GM23338 (cell line): ENCODE data around the gene R3HDM2. TPM values are rescaled to one million over a fixed set of nuclear protein-coding genes. Genes with fewer than 3 reads are reported as not detected.
A peak's percentile ranks its signal among the peaks of the same experiment; 100 is the strongest.

Source experiments
- ATAC-seq: fragments of 200-7000 bp; cut with Tn5 transposase; 3 replicates; pipeline ENCODE4 v1.9.1; 2020
- DNase-seq: peaks from one replicate; pipeline ENCODE4 v3.0.0-alpha.2; 2015; ENCODE audit warnings: low spot score
- H2AFZ ChIP-seq: fragments of 200-600 bp; sonication (generic); 2 replicates; pipeline ENCODE4 v1.8.0; 2016; ENCODE audit warnings: antibody characterized with exemption, mild to moderate bottlenecking, moderate library complexity
- H3F3A ChIP-seq: fragments of 200-600 bp; sonication (generic); replicated peaks from 2 replicates; pipeline ENCODE4 v1.8.0; 2017; ENCODE audit warnings: antibody characterized with exemption, mixed run types, low read depth
- H3K27ac ChIP-seq: fragments of 200-600 bp; sonication (generic); 2 replicates; pipeline ENCODE4 v1.6.1; 2016; ENCODE audit warnings: low read depth
- H3K27me3 ChIP-seq: fragments of 200-600 bp; sonication (generic); 2 replicates; pipeline ENCODE4 v1.8.0; 2016; ENCODE audit warnings: mild to moderate bottlenecking, mixed run types, moderate library complexity; ENCODE audit not compliant: insufficient read depth
- H3K36me3 ChIP-seq: fragments of 200-600 bp; sonication (generic); 2 replicates; pipeline ENCODE4 v1.8.0; 2016; ENCODE audit warnings: mild to moderate bottlenecking; ENCODE audit not compliant: insufficient read depth
- H3K4me1 ChIP-seq: fragments of 200-600 bp; sonication (generic); 2 replicates; pipeline ENCODE4 v1.8.0; 2016; ENCODE audit warnings: mild to moderate bottlenecking, moderate library complexity; ENCODE audit not compliant: insufficient read depth
- H3K4me2 ChIP-seq: fragments of 200-600 bp; sonication (generic); 2 replicates; pipeline ENCODE4 v1.7.1; 2017; ENCODE audit warnings: mixed run types
- H3K4me3 ChIP-seq: fragments of 200-600 bp; sonication (generic); 2 replicates; pipeline ENCODE4 v1.6.1; 2016; ENCODE audit warnings: mixed run types
- H3K79me2 ChIP-seq: fragments of 200-600 bp; sonication (generic); replicated peaks from 2 replicates; pipeline ENCODE4 v1.8.0; 2017; ENCODE audit warnings: mild to moderate bottlenecking; ENCODE audit not compliant: insufficient read depth
- H3K9me2 ChIP-seq: fragments of 200-600 bp; sonication (generic); 2 replicates; pipeline ENCODE4 v1.8.0; 2017; ENCODE audit not compliant: insufficient read depth
- H4K20me1 ChIP-seq: fragments of 200-600 bp; sonication (generic); replicated peaks from 2 replicates; pipeline ENCODE4 v1.8.0; 2017; ENCODE audit warnings: mild to moderate bottlenecking; ENCODE audit not compliant: insufficient read depth
- H3K27ac Mint-ChIP-seq: 2 replicates; pipeline ENCODE4 v1.8.0; 2020; ENCODE audit warnings: inconsistent platforms, mild to moderate bottlenecking, moderate library complexity, mixed read lengths
- H3K27me3 Mint-ChIP-seq: 3 replicates; pipeline ENCODE4 v1.8.0; 2022; ENCODE audit warnings: low read depth, mild to moderate bottlenecking, moderate library complexity, mixed read lengths, inconsistent platforms; ENCODE audit not compliant: insufficient read depth, poor library complexity
- H3K36me3 Mint-ChIP-seq: 3 replicates; pipeline ENCODE4 v1.8.0; 2021; ENCODE audit warnings: low read depth, mild to moderate bottlenecking, inconsistent platforms, moderate library complexity, mixed read lengths
- H3K4me1 Mint-ChIP-seq: 3 replicates; pipeline ENCODE4 v1.8.0; 2020; ENCODE audit warnings: mild to moderate bottlenecking, inconsistent platforms, mixed read lengths
- H3K4me3 Mint-ChIP-seq: 3 replicates; pipeline ENCODE4 v1.8.0; 2021; ENCODE audit warnings: moderate library complexity, mild to moderate bottlenecking, inconsistent platforms, mixed read lengths
- H3K9me3 Mint-ChIP-seq: 3 replicates; pipeline ENCODE4 v1.8.0; 2020; ENCODE audit warnings: moderate library complexity, mild to moderate bottlenecking, inconsistent platforms, mixed read lengths
- CREB1 ChIP-seq: fragments of 250-450 bp; sonication (Bioruptor Pico); IDR thresholded peaks from 2 replicates; pipeline ENCODE4 v1.5.0; 2020; ENCODE audit warnings: low read depth, mild to moderate bottlenecking, moderate library complexity
- NANOG ChIP-seq: IDR thresholded peaks from 2 replicates; pipeline ENCODE4 v1.6.1; 2016; ENCODE audit warnings: antibody characterized with exemption, borderline replicate concordance
- STAT1 ChIP-seq: IDR thresholded peaks from one replicate; pipeline ENCODE4 v1.6.1; 2016; ENCODE audit warnings: antibody characterized with exemption; ENCODE audit not compliant: unreplicated experiment
- ZNF331 ChIP-seq: fragments of 250-450 bp; sonication (Bioruptor Pico); IDR thresholded peaks from 2 replicates; pipeline ENCODE4 v1.5.0; 2020; ENCODE audit warnings: low read depth, mild to moderate bottlenecking, moderate library complexity
- polyA plus RNA-seq: library from polyadenylated mRNA; unstranded; fragments of >200 nt; fragmentation: Nextera tagmentation; extraction: Ambion mirVana; gene quantifications from 2 replicates; pipeline ENCODE4 v1.2.1, GENCODE V29; 2016
- total RNA-seq: library from RNA; depleted of rRNA; stranded (reverse); fragments of >200 nt; shearing (Covaris generic); gene quantifications from 2 replicates; pipeline ENCODE4 v1.2.3, GENCODE V29; 2014
- TF ChIP-seq, protein P1 (sequence below): IDR thresholded peaks from one replicate; pipeline ENCODE4 v1.6.1; 2018; ENCODE audit warnings: antibody characterized with exemption; ENCODE audit not compliant: unreplicated experiment
- TF ChIP-seq, protein P2 (sequence below), 2 experiments: fragments of 200-600 bp in 1 of 2; sonication (generic) in 1 of 2; conservative IDR thresholded peaks; 2 replicates each; pipeline versions ENCODE4 v1.5.1 to v1.6.1; 2016 to 2017; ENCODE audit warnings: antibody characterized with exemption in 2 of 2, low read depth in 2 of 2, mild to moderate bottlenecking in 2 of 2, moderate library complexity in 1 of 2

The R3HDM2 gene
- total and polyA plus RNA-seq, 2 experiments from 2014 or later, result 9.6 to 19.6 TPM

DNA sequence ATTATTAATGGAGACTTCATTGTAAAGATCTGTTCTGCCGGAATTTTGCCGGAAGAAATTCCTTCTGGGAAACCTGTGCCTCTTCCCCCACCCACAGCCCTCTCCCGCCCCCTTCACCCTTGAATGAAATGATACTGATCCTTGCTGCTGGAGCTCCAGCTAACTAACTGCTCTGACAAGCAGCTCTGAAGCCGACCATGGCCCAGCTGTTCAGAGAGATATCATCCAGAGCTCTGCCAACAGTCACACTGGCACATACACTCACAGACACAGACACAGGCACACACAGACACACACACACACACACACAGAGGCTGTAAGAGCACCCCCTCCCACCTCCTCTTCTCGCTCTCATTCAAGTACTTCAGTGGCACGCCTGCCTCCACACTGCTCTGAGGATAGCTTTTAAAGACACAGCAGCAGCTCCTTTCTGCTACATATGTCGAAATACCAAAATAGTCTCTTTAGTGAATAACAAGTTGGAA, 88.6 kb downstream of the R3HDM2 start:
- Histone ChIP-seq H3K27ac (peak overlapping the region; percentile 8; the same call in 1 of the 2 replicates), H4K20me1 (no peaks in the 10 kb centered on the region), H3K4me1 (peaks cover 25% of the 10 kb centered on the region), H3K4me2 (peak overlapping the region; percentile 45), H3K9me2 (no peaks in the 10 kb centered on the region), H3K36me3 (no peaks in the 10 kb centered on the region), H3K4me3 (no peak overlapping the region), H3F3A (no peaks in the 10 kb centered on the region), H2AFZ (no peak overlapping the region), H3K27me3 (no peaks in the 10 kb centered on the region), H3K79me2 (no peaks in the 10 kb centered on the region)
- Mint-ChIP-seq H3K27me3 (no peaks in the 10 kb centered on the region), H3K9me3 (no peaks in the 10 kb centered on the region), H3K36me3 (no peaks in the 10 kb centered on the region; the same call in 2 of the 3 replicates), H3K4me3 (peak overlapping the region; percentile 57), H3K4me1 (peaks cover 32% of the 10 kb centered on the region), H3K27ac (peak overlapping the region; percentile 78)
- TF ChIP-seq, protein P1, sequence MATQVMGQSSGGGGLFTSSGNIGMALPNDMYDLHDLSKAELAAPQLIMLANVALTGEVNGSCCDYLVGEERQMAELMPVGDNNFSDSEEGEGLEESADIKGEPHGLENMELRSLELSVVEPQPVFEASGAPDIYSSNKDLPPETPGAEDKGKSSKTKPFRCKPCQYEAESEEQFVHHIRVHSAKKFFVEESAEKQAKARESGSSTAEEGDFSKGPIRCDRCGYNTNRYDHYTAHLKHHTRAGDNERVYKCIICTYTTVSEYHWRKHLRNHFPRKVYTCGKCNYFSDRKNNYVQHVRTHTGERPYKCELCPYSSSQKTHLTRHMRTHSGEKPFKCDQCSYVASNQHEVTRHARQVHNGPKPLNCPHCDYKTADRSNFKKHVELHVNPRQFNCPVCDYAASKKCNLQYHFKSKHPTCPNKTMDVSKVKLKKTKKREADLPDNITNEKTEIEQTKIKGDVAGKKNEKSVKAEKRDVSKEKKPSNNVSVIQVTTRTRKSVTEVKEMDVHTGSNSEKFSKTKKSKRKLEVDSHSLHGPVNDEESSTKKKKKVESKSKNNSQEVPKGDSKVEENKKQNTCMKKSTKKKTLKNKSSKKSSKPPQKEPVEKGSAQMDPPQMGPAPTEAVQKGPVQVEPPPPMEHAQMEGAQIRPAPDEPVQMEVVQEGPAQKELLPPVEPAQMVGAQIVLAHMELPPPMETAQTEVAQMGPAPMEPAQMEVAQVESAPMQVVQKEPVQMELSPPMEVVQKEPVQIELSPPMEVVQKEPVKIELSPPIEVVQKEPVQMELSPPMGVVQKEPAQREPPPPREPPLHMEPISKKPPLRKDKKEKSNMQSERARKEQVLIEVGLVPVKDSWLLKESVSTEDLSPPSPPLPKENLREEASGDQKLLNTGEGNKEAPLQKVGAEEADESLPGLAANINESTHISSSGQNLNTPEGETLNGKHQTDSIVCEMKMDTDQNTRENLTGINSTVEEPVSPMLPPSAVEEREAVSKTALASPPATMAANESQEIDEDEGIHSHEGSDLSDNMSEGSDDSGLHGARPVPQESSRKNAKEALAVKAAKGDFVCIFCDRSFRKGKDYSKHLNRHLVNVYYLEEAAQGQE, result no peak
- TF ChIP-seq ZNF331 (CRISPR knock-in tag), result no peak
- DNase-seq (peak; percentile 76), ATAC-seq (peak; percentile 96)

GRCh38 chr12:57341275-57341990, 89.4 kb downstream of the R3HDM2 start:
- H3K9me3 Mint-ChIP-seq, result no peaks in the 10 kb centered on the region
- no peak overlapping the region; the same call in 2 of the 3 replicates for H3K4me3 Mint-ChIP-seq
- H3K27ac ChIP-seq, result peak overlapping the region; percentile 15; the same call in 1 of the 2 replicates
- peak overlapping the region; percentile 49; the same call in 1 of the 2 replicates for H3K27ac Mint-ChIP-seq
- no peaks in the 10 kb centered on the region for H3K27me3 ChIP-seq
- peaks cover 25% of the 10 kb centered on the region for H3K4me1 ChIP-seq
- no peak overlapping the region for H2AFZ ChIP-seq
- H3K9me2 ChIP-seq, result no peaks in the 10 kb centered on the region
- DNase-seq, result no peak
- no peaks in the 10 kb centered on the region for H3K27me3 Mint-ChIP-seq
- peak; percentile 20; the same call in 2 of the 3 replicates for ATAC-seq
- no peaks in the 10 kb centered on the region for H4K20me1 ChIP-seq
- H3K36me3 Mint-ChIP-seq, result no peaks in the 10 kb centered on the region; the same call in 2 of the 3 replicates
- no peak overlapping the region for H3K4me3 ChIP-seq
- H3K4me2 ChIP-seq, result no peak overlapping the region
- H3K36me3 ChIP-seq, result no peaks in the 10 kb centered on the region
- H3K79me2 ChIP-seq, result no peaks in the 10 kb centered on the region
- no peaks in the 10 kb centered on the region for H3F3A ChIP-seq
- peaks cover 32% of the 10 kb centered on the region for H3K4me1 Mint-ChIP-seq
- TF ChIP-seq NANOG, result no peak
- TF ChIP-seq, protein P2, sequence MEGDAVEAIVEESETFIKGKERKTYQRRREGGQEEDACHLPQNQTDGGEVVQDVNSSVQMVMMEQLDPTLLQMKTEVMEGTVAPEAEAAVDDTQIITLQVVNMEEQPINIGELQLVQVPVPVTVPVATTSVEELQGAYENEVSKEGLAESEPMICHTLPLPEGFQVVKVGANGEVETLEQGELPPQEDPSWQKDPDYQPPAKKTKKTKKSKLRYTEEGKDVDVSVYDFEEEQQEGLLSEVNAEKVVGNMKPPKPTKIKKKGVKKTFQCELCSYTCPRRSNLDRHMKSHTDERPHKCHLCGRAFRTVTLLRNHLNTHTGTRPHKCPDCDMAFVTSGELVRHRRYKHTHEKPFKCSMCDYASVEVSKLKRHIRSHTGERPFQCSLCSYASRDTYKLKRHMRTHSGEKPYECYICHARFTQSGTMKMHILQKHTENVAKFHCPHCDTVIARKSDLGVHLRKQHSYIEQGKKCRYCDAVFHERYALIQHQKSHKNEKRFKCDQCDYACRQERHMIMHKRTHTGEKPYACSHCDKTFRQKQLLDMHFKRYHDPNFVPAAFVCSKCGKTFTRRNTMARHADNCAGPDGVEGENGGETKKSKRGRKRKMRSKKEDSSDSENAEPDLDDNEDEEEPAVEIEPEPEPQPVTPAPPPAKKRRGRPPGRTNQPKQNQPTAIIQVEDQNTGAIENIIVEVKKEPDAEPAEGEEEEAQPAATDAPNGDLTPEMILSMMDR (conservative IDR thresholded peaks at IDR 0.05; ENCODE audit: low read depth in 2 of 2), result no peak
- no peak for TF ChIP-seq CREB1
- TF ChIP-seq, protein P1, result no peak
- no peak for TF ChIP-seq STAT1
